ENCODE measurements around the gene GPR162.
"Not testable (repeated sequence)": the region's sequence is repeated elsewhere in the genome, so short reads cannot be mapped to it uniquely, and the experiment has no call there.

GPR162 gene

DNA sequence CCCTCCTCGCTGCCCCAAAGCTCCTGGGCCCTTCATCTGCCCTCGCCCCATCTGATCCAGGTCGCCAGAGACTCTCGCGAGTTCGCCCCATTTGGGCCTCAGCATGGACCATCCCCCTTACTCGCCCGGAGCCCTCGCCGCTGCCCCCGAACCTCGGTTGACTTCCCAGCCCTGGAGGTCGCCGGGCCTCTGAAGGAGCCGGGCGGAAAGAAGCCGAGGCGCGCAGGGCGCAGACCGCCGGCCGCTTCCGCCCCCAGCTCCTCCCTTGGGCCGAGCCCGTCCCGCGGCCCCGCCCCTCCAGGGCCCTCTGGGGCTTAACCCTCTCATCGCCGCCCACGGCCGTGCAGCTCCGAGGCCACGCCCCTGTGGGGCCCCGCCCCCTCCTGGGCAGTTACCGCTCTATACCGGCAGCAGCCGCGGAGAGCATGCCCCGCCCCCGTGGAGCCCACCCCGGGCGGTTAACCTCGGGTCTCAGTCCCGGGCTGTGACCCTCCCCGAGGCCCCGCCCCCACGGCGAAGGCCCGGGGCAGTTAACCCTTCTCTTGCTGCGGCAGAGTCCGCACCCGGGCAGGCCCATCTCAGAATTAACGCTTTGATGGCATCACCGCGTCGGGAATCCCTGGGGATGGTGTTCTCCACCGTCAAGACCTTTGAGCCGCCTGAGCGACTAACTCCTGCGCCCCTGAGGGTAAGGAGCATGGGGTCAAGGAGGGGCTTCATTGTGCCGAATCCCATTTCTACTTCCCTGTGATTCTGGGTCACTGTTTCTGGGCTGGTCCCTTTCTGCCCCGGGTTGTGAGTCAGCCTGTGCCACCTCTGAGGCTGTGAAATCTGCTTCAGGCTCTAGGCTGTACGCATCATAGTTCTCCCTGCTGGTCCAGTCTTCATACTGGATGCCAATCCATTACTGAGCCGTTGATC, 51.7 kb downstream of the GPR162 start, which contains the start of gene SPSB2:
Gene SPSB2, minus strand, starts transcription at position 210 of the 921 bp plus-strand sequence. CDS start 402 bp downstream, outside the sequence.
- peak; percentile 96 for DNase-seq (ENCODE audit: low read depth)

DNA sequence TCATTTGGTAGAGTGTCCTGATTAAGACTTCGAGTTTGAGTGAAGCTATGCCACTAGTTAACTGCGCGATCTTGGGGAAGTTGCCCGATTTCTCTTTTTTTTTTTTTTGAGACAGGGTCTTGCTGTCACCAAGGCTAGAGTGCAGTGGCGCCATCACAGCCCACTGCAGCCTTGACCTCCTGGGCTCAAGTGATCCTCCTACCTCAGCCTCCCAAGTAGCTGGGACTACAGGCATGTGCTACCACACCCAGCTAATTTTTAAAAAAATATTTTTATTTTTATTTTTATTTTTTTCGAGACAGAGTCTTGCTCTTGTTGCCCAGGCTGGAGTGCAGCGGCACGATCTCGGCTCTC, 52.4 kb downstream of the GPR162 start:
- DNase-seq (ENCODE audit: low read depth) = not testable (repeated sequence)
